ENCODE measurements around the gene UBE2J1. TPM values are rescaled to one million over a fixed set of nuclear protein-coding genes. Genes with fewer than 3 reads are reported as not detected.

UBE2J1 gene
- total and polyA plus RNA-seq, 9 of the 15 experiments (the other 6 are each of a cell fraction or from before 2014, with no cell fraction given), result 11.6 to 32.6 (median 22.0) TPM

- TF ChIP-seq AFF4 (CRISPR knock-in tag; IDR thresholded peaks at IDR 0.05) (no peak), RAD51 (IDR thresholded peaks at IDR 0.05; ENCODE audit: borderline replicate concordance, low read depth) (no peak), HDAC1 (IDR thresholded peaks at IDR 0.05) (peak in 1 of 2 experiments; percentile 63; a peak in 1 of 4 replicates), POLR3A (IDR thresholded peaks at IDR 0.05; ENCODE audit: borderline replicate concordance, extremely low read depth, insufficient read depth, insufficient read length) (no peak), PRMT5 (CRISPR knock-in tag; IDR thresholded peaks at IDR 0.05) (no peak), TEAD1 (CRISPR knock-in tag; IDR thresholded peaks at IDR 0.05) (peak; percentile 97 to 98), SIX5 (IDR thresholded peaks at IDR 0.05; ENCODE audit: borderline replicate concordance in 1 of 2, insufficient read depth in 1 of 2, low read depth in 1 of 2, low read length in 2 of 2) (no peak), ZNF395 (CRISPR knock-in tag; IDR thresholded peaks at IDR 0.05) (no peak), MTA1 (IDR thresholded peaks at IDR 0.05; ENCODE audit: borderline replicate concordance) (no peak), CCAR2 (IDR thresholded peaks at IDR 0.05; ENCODE audit: low read depth, low read length) (no peak), MYC (IDR thresholded peaks at IDR 0.05; ENCODE audit: low read depth, low read length) (no peak), MYC (CRISPR knock-in tag; IDR thresholded peaks at IDR 0.05; ENCODE audit: borderline replicate concordance, low read depth) (no peak), PREB (CRISPR knock-in tag; IDR thresholded peaks at IDR 0.05) (no peak), MCM3 (IDR thresholded peaks at IDR 0.05) (no peak), ZNF324 (CRISPR knock-in tag; IDR thresholded peaks at IDR 0.05) (no peak), PHB (CRISPR knock-in tag; IDR thresholded peaks at IDR 0.05) (no peak), RBM34 (IDR thresholded peaks at IDR 0.05; ENCODE audit: borderline replicate concordance, insufficient read depth, low read length) (no peak), GATAD2A (IDR thresholded peaks at IDR 0.05) (no peak), MAZ (CRISPR knock-in tag; conservative IDR thresholded peaks at IDR 0.05 in 1 of 2, IDR thresholded peaks at IDR 0.05 in 1 of 2) (peak in 1 of 2 experiments; percentile 66; a peak in 2 of 4 replicates), ZNF507 (tag; conservative IDR thresholded peaks at IDR 0.05) (no peak), ZC3H8 (IDR thresholded peaks at IDR 0.05) (no peak), GABPB1 (CRISPR knock-in tag; IDR thresholded peaks at IDR 0.05) (no peak)
These were observed 31.2 kb downstream of the UBE2J1 start (continued) for GRCh38 chr6:89321131-89321970.
